ENCODE results near the gene EPHB3. TPM values are rescaled to one million over a fixed set of nuclear protein-coding genes. Genes with fewer than 3 reads are reported as not detected.
A peak's percentile ranks its signal among the peaks of the same experiment; 100 is the strongest.

EPHB3 gene
- total RNA-seq, 1 donor from 2014 or later = 17.7 TPM

- Histone ChIP-seq H3K4me3 (peak overlapping the region; percentile 40 to 75), H3K36me3 (peaks cover 0 to under 1% of the 10 kb centered on the region in 2 donors), H3K4me1 (peaks cover 67% of the 10 kb centered on the region), H3K27ac (peak overlapping the region; percentile 87), H3K27me3 (no peaks in the 10 kb centered on the region), H3K9me3 (no peaks in the 10 kb centered on the region)
- intact Hi-C loops (cut with DNase I) = loop anchor here (5.0 kb wide), 1 partner anchor 36 kb away; no protein-coding TSS in a partner anchor
- TF ChIP-seq CTCF (IDR thresholded peaks at IDR 0.05) (no peak), POLR2A (IDR thresholded peaks at IDR 0.05) (no peak), POLR2AphosphoS5 (IDR thresholded peaks at IDR 0.05; ENCODE audit: insufficient read depth in 1 of 2, low read depth in 1 of 2) (no peak)
- no peak for DNase-seq (ENCODE audit: extremely low spot score in 2 of 2)
These were observed 5.1 kb downstream of the EPHB3 start for GRCh38 chr3:184566441-184567414.

GRCh38 chr3:184567946-184568559 lies 6.5 kb downstream of the EPHB3 start:
- H3K4me3 ChIP-seq = peak overlapping the region; percentile 44 to 49
- intact Hi-C loops (cut with DNase I) = loop anchor here (5.0 kb wide), 1 partner anchor 34 kb away; no protein-coding TSS in a partner anchor

GRCh38 chr3:184568560-184568923 lies 7.0 kb downstream of the EPHB3 start:
- peak overlapping the region; percentile 44 to 49 for H3K4me3 ChIP-seq
- H3K27ac ChIP-seq = peak overlapping the region; percentile 87
- no peaks in the 10 kb centered on the region for H3K27me3 ChIP-seq
- peaks cover 64% of the 10 kb centered on the region for H3K4me1 ChIP-seq
- H3K9me3 ChIP-seq = no peaks in the 10 kb centered on the region
- intact Hi-C loops (cut with DNase I) = loop anchor here (5.0 kb wide), 1 partner anchor 34 kb away; no protein-coding TSS in a partner anchor
- DNase-seq (ENCODE audit: extremely low spot score in 2 of 2) = no peak
- TF ChIP-seq POLR2A (IDR thresholded peaks at IDR 0.05) (no peak), POLR2AphosphoS5 (IDR thresholded peaks at IDR 0.05; ENCODE audit: insufficient read depth in 1 of 2, low read depth in 1 of 2) (no peak), CTCF (IDR thresholded peaks at IDR 0.05) (no peak)
- peaks cover 0 to 19% of the 10 kb centered on the region in 2 donors for H3K36me3 ChIP-seq

More at GRCh38 chr3:184567946-184568559, 6.5 kb downstream of the EPHB3 start:
- no peak for DNase-seq (ENCODE audit: extremely low spot score in 2 of 2)
- Histone ChIP-seq H3K36me3 (peaks cover 0 to 14% of the 10 kb centered on the region in 2 donors), H3K27me3 (no peaks in the 10 kb centered on the region), H3K9me3 (no peaks in the 10 kb centered on the region), H3K27ac (peak overlapping the region; percentile 87), H3K4me1 (peaks cover 67% of the 10 kb centered on the region)
- TF ChIP-seq POLR2AphosphoS5 (IDR thresholded peaks at IDR 0.05; ENCODE audit: insufficient read depth in 1 of 2, low read depth in 1 of 2) (no peak), CTCF (IDR thresholded peaks at IDR 0.05) (no peak), POLR2A (IDR thresholded peaks at IDR 0.05) (no peak)

GRCh38 chr3:184568924-184569829 lies 7.6 kb downstream of the EPHB3 start:
- peaks cover 0 to 23% of the 10 kb centered on the region in 2 donors for H3K36me3 ChIP-seq
- TF ChIP-seq CTCF (IDR thresholded peaks at IDR 0.05) (no peak), POLR2AphosphoS5 (IDR thresholded peaks at IDR 0.05; ENCODE audit: insufficient read depth in 1 of 2, low read depth in 1 of 2) (peak; percentile 45 to 77)
- H3K27ac ChIP-seq = peak overlapping the region; percentile 87
- no peaks in the 10 kb centered on the region for H3K27me3 ChIP-seq
- no peaks in the 10 kb centered on the region for H3K9me3 ChIP-seq
- peaks cover 63% of the 10 kb centered on the region for H3K4me1 ChIP-seq
- peak overlapping the region; percentile 44 to 49 for H3K4me3 ChIP-seq
- DNase-seq (ENCODE audit: extremely low spot score in 2 of 2) = no peak
- intact Hi-C loops (cut with DNase I) = loop anchor here (5.0 kb wide), 1 partner anchor 33 kb away; no protein-coding TSS in a partner anchor
